Lower leg skin (tissue), 3 donors: ENCODE data around the gene SMAD4.

Experiments used
- POLR2A ChIP-seq, 2 donors: fragments of 450-650 bp; IDR thresholded peaks; one replicate each; pipeline ENCODE4 v1.6.1; 2016 to 2017; ENCODE audit warnings: antibody characterized with exemption in 2 of 2, mild to moderate bottlenecking in 1 of 2, moderate library complexity in 1 of 2
- TF ChIP-seq, protein P1 (sequence below), 3 donors: fragments of 450-650 bp; IDR thresholded peaks; one replicate each; pipeline ENCODE4 v1.5.1; 2016; ENCODE audit warnings: antibody characterized with exemption in 3 of 3, mild to moderate bottlenecking in 3 of 3, moderate library complexity in 2 of 3

GRCh38 chr18:51020536-51020935 is 9.5 kb upstream of the SMAD4 start:
- TF ChIP-seq, protein P1, sequence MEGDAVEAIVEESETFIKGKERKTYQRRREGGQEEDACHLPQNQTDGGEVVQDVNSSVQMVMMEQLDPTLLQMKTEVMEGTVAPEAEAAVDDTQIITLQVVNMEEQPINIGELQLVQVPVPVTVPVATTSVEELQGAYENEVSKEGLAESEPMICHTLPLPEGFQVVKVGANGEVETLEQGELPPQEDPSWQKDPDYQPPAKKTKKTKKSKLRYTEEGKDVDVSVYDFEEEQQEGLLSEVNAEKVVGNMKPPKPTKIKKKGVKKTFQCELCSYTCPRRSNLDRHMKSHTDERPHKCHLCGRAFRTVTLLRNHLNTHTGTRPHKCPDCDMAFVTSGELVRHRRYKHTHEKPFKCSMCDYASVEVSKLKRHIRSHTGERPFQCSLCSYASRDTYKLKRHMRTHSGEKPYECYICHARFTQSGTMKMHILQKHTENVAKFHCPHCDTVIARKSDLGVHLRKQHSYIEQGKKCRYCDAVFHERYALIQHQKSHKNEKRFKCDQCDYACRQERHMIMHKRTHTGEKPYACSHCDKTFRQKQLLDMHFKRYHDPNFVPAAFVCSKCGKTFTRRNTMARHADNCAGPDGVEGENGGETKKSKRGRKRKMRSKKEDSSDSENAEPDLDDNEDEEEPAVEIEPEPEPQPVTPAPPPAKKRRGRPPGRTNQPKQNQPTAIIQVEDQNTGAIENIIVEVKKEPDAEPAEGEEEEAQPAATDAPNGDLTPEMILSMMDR (IDR thresholded peaks at IDR 0.05) = no peak
- no peak for TF ChIP-seq POLR2A (IDR thresholded peaks at IDR 0.05)
